GM23338 (cell line): Measurements from ENCODE around the gene MLLT3. TPM values are rescaled to one million over a fixed set of nuclear protein-coding genes. Genes with fewer than 3 reads are reported as not detected.

ENCODE experiments used
- ATAC-seq: fragments of 200-7000 bp; cut with Tn5 transposase; 3 replicates; pipeline ENCODE4 v1.9.1; 2020
- DNase-seq: peaks from one replicate; pipeline ENCODE4 v3.0.0-alpha.2; 2015; ENCODE audit warnings: low spot score
- H2AFZ ChIP-seq: fragments of 200-600 bp; sonication (generic); 2 replicates; pipeline ENCODE4 v1.8.0; 2016; ENCODE audit warnings: antibody characterized with exemption, mild to moderate bottlenecking, moderate library complexity
- H3F3A ChIP-seq: fragments of 200-600 bp; sonication (generic); replicated peaks from 2 replicates; pipeline ENCODE4 v1.8.0; 2017; ENCODE audit warnings: antibody characterized with exemption, mixed run types, low read depth
- H3K27ac ChIP-seq: fragments of 200-600 bp; sonication (generic); 2 replicates; pipeline ENCODE4 v1.6.1; 2016; ENCODE audit warnings: low read depth
- H3K27me3 ChIP-seq: fragments of 200-600 bp; sonication (generic); 2 replicates; pipeline ENCODE4 v1.8.0; 2016; ENCODE audit warnings: mild to moderate bottlenecking, mixed run types, moderate library complexity; ENCODE audit not compliant: insufficient read depth
- H3K36me3 ChIP-seq: fragments of 200-600 bp; sonication (generic); 2 replicates; pipeline ENCODE4 v1.8.0; 2016; ENCODE audit warnings: mild to moderate bottlenecking; ENCODE audit not compliant: insufficient read depth
- H3K4me1 ChIP-seq: fragments of 200-600 bp; sonication (generic); 2 replicates; pipeline ENCODE4 v1.8.0; 2016; ENCODE audit warnings: mild to moderate bottlenecking, moderate library complexity; ENCODE audit not compliant: insufficient read depth
- H3K4me2 ChIP-seq: fragments of 200-600 bp; sonication (generic); 2 replicates; pipeline ENCODE4 v1.7.1; 2017; ENCODE audit warnings: mixed run types
- H3K4me3 ChIP-seq: fragments of 200-600 bp; sonication (generic); 2 replicates; pipeline ENCODE4 v1.6.1; 2016; ENCODE audit warnings: mixed run types
- H3K79me2 ChIP-seq: fragments of 200-600 bp; sonication (generic); replicated peaks from 2 replicates; pipeline ENCODE4 v1.8.0; 2017; ENCODE audit warnings: mild to moderate bottlenecking; ENCODE audit not compliant: insufficient read depth
- H3K9me2 ChIP-seq: fragments of 200-600 bp; sonication (generic); 2 replicates; pipeline ENCODE4 v1.8.0; 2017; ENCODE audit not compliant: insufficient read depth
- H4K20me1 ChIP-seq: fragments of 200-600 bp; sonication (generic); replicated peaks from 2 replicates; pipeline ENCODE4 v1.8.0; 2017; ENCODE audit warnings: mild to moderate bottlenecking; ENCODE audit not compliant: insufficient read depth
- H3K27ac Mint-ChIP-seq: 2 replicates; pipeline ENCODE4 v1.8.0; 2020; ENCODE audit warnings: inconsistent platforms, mild to moderate bottlenecking, moderate library complexity, mixed read lengths
- H3K27me3 Mint-ChIP-seq: 3 replicates; pipeline ENCODE4 v1.8.0; 2022; ENCODE audit warnings: low read depth, mild to moderate bottlenecking, moderate library complexity, mixed read lengths, inconsistent platforms; ENCODE audit not compliant: insufficient read depth, poor library complexity
- H3K36me3 Mint-ChIP-seq: 3 replicates; pipeline ENCODE4 v1.8.0; 2021; ENCODE audit warnings: low read depth, mild to moderate bottlenecking, inconsistent platforms, moderate library complexity, mixed read lengths
- H3K4me1 Mint-ChIP-seq: 3 replicates; pipeline ENCODE4 v1.8.0; 2020; ENCODE audit warnings: mild to moderate bottlenecking, inconsistent platforms, mixed read lengths
- H3K4me3 Mint-ChIP-seq: 3 replicates; pipeline ENCODE4 v1.8.0; 2021; ENCODE audit warnings: moderate library complexity, mild to moderate bottlenecking, inconsistent platforms, mixed read lengths
- H3K9me3 Mint-ChIP-seq: 3 replicates; pipeline ENCODE4 v1.8.0; 2020; ENCODE audit warnings: moderate library complexity, mild to moderate bottlenecking, inconsistent platforms, mixed read lengths
- CREB1 ChIP-seq: fragments of 250-450 bp; sonication (Bioruptor Pico); IDR thresholded peaks from 2 replicates; pipeline ENCODE4 v1.5.0; 2020; ENCODE audit warnings: low read depth, mild to moderate bottlenecking, moderate library complexity
- CTCF ChIP-seq, 2 experiments: fragments of 200-600 bp in 1 of 2; sonication (generic) in 1 of 2; conservative IDR thresholded peaks; 2 replicates each; pipeline versions ENCODE4 v1.5.1 to v1.6.1; 2016 to 2017; ENCODE audit warnings: antibody characterized with exemption in 2 of 2, low read depth in 2 of 2, mild to moderate bottlenecking in 2 of 2, moderate library complexity in 1 of 2
- ETS1 ChIP-seq: IDR thresholded peaks from 2 replicates; pipeline ENCODE4 v1.6.1; 2016; ENCODE audit warnings: antibody characterized with exemption
- EZH2 ChIP-seq: fragments of 200-600 bp; sonication (generic); IDR thresholded peaks from one replicate; pipeline ENCODE4 v1.8.0; 2017; ENCODE audit warnings: antibody characterized with exemption, mild to moderate bottlenecking, low read depth; ENCODE audit not compliant: unreplicated experiment
- EZH2phosphoT487 ChIP-seq: fragments of 200-600 bp; sonication (generic); IDR thresholded peaks from one replicate; pipeline ENCODE4 v1.8.1; 2018; ENCODE audit warnings: antibody characterized with exemption; ENCODE audit not compliant: unreplicated experiment
- JUNB ChIP-seq: IDR thresholded peaks from one replicate; pipeline ENCODE4 v1.6.1; 2016; ENCODE audit warnings: antibody characterized with exemption; ENCODE audit not compliant: unreplicated experiment
- NANOG ChIP-seq: IDR thresholded peaks from 2 replicates; pipeline ENCODE4 v1.6.1; 2016; ENCODE audit warnings: antibody characterized with exemption, borderline replicate concordance
- POLR2AphosphoS5 ChIP-seq: IDR thresholded peaks from 2 replicates; pipeline ENCODE4 v1.6.1; 2016; ENCODE audit warnings: antibody characterized with exemption, low read depth
- REST ChIP-seq: IDR thresholded peaks from one replicate; pipeline ENCODE4 v1.6.1; 2018; ENCODE audit warnings: antibody characterized with exemption; ENCODE audit not compliant: unreplicated experiment
- STAT1 ChIP-seq: IDR thresholded peaks from one replicate; pipeline ENCODE4 v1.6.1; 2016; ENCODE audit warnings: antibody characterized with exemption; ENCODE audit not compliant: unreplicated experiment
- ZNF114 ChIP-seq: fragments of 250-450 bp; sonication (Bioruptor Pico); IDR thresholded peaks from 2 replicates; pipeline ENCODE4 v1.5.0; 2020; ENCODE audit warnings: mild to moderate bottlenecking, moderate library complexity
- ZNF331 ChIP-seq: fragments of 250-450 bp; sonication (Bioruptor Pico); IDR thresholded peaks from 2 replicates; pipeline ENCODE4 v1.5.0; 2020; ENCODE audit warnings: low read depth, mild to moderate bottlenecking, moderate library complexity
- ZNF462 ChIP-seq: fragments of 250-450 bp; sonication (Bioruptor Pico); IDR thresholded peaks from 2 replicates; pipeline ENCODE4 v1.5.0; 2020; ENCODE audit warnings: mild to moderate bottlenecking, moderate library complexity
- polyA plus RNA-seq: library from polyadenylated mRNA; unstranded; fragments of >200 nt; fragmentation: Nextera tagmentation; extraction: Ambion mirVana; gene quantifications from 2 replicates; pipeline ENCODE4 v1.2.1, GENCODE V29; 2016
- total RNA-seq: library from RNA; depleted of rRNA; stranded (reverse); fragments of >200 nt; shearing (Covaris generic); gene quantifications from 2 replicates; pipeline ENCODE4 v1.2.3, GENCODE V29; 2014

The MLLT3 gene
- total and polyA plus RNA-seq, 2 experiments from 2014 or later: 7.5 to 9.5 TPM

- no peaks in the 10 kb centered on the region for H3K9me3 Mint-ChIP-seq
- H3K27ac ChIP-seq: no peak overlapping the region
Observed at GRCh38 chr9:20321423-20322082, 300.7 kb downstream of the MLLT3 start.

More at GRCh38 chr9:20321423-20322082, 300.7 kb downstream of the MLLT3 start:
- peaks cover 3% of the 10 kb centered on the region; the same call in 2 of the 3 replicates for H3K4me1 Mint-ChIP-seq
- H3K79me2 ChIP-seq: no peaks in the 10 kb centered on the region
- no peak for ATAC-seq
- no peak overlapping the region for H3K4me2 ChIP-seq
- no peaks in the 10 kb centered on the region for H4K20me1 ChIP-seq
- peak overlapping the region; percentile 81; the same call in 1 of the 2 replicates for H2AFZ ChIP-seq
- no peaks in the 10 kb centered on the region for H3K36me3 Mint-ChIP-seq
- H3K27me3 Mint-ChIP-seq: peaks cover 3% of the 10 kb centered on the region
- TF ChIP-seq EZH2 (no peak), ZNF462 (CRISPR knock-in tag) (no peak), ZNF331 (CRISPR knock-in tag) (no peak), ZNF114 (CRISPR knock-in tag) (no peak), POLR2AphosphoS5 (no peak), STAT1 (no peak), CTCF (conservative IDR thresholded peaks at IDR 0.05; ENCODE audit: low read depth in 2 of 2) (no peak), CREB1 (no peak), NANOG (no peak), REST (no peak), JUNB (no peak), EZH2phosphoT487 (no peak), ETS1 (no peak)
- H3K27ac Mint-ChIP-seq: no peak overlapping the region
- H3K9me2 ChIP-seq: peaks cover 19% of the 10 kb centered on the region; the same call in 1 of the 2 replicates
- no peak overlapping the region for H3K4me3 Mint-ChIP-seq
- H3F3A ChIP-seq: no peaks in the 10 kb centered on the region
- no peak for DNase-seq
- H3K27me3 ChIP-seq: no peaks in the 10 kb centered on the region
- H3K4me3 ChIP-seq: no peak overlapping the region
- H3K36me3 ChIP-seq: no peaks in the 10 kb centered on the region
- no peaks in the 10 kb centered on the region for H3K4me1 ChIP-seq
